Measurements from ENCODE around the gene VWA2. TPM values are rescaled to one million over a fixed set of nuclear protein-coding genes. Genes with fewer than 3 reads are reported as not detected.

VWA2 gene
- polyA plus RNA-seq, 1 donor (not counting 4 experiments of a cell fraction or from before 2014, with no cell fraction given): 0.41 TPM

DNA sequence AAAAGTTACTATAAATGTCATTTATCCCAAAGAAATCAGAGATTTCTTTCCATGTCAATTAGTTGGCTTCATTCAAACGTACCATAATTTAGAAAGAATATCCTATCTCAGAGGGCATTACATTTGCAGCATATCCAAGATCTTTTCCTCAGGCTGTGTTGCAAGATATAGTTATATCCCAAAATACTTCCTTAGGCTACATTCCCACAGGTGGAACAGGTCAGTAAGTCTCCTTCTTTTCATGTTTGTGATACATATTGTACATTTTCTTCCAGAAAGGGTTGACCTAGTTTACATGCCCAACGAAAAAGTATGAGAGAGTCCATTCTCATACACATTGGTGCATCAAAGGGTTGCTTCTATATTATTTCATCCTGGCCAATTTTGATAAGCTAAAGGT, 26.9 kb upstream of the VWA2 start:
- Histone ChIP-seq H3K27me3 (ENCODE audit: control insufficient read depth, extremely low read depth, insufficient read depth, low read length) (no peaks in the 10 kb centered on the region), H4K20me1 (ENCODE audit: control insufficient read depth, extremely low read depth, insufficient read depth, low read length) (no peaks in the 10 kb centered on the region), H3K79me2 (ENCODE audit: control insufficient read depth, insufficient read depth, low read length) (no peaks in the 10 kb centered on the region), H3K4me2 (ENCODE audit: control insufficient read depth, extremely low read depth, insufficient read depth, low read depth, low read length) (no peak overlapping the region), H3K4me3 (ENCODE audit: control insufficient read depth in 2 of 3, extremely low read depth in 1 of 3, insufficient read depth in 2 of 3, low read depth in 1 of 3, low read length in 3 of 3) (no peak overlapping the region), H3K36me3 (ENCODE audit: control insufficient read depth in 2 of 2, extremely low read depth in 1 of 2, insufficient read depth in 2 of 2, low read length in 2 of 2) (no peaks in the 10 kb centered on the region), H3K9me3 (ENCODE audit: control insufficient read depth, low read depth, low read length) (no peaks in the 10 kb centered on the region), H3K4me1 (ENCODE audit: control insufficient read depth, extremely low read depth, insufficient read depth, low read length) (no peaks in the 10 kb centered on the region), H3K9me1 (ENCODE audit: control insufficient read depth, extremely low read depth, insufficient read depth, low read length) (no peaks in the 10 kb centered on the region), H3K27ac (ENCODE audit: control insufficient read depth, insufficient read depth, low read length) (no peak overlapping the region), H3K9ac (ENCODE audit: control insufficient read depth, extremely low read depth, insufficient read depth, low read length) (no peak overlapping the region), H2AFZ (ENCODE audit: control insufficient read depth, low read length) (no peak overlapping the region)
- dilution Hi-C loops (cut with MboI; ENCODE audit: extremely low pct_ligation_motif_present, low sequenced_read_pairs): no loop called here
- FAIRE-seq (no peak), DNase-seq (ENCODE audit: low read depth, low spot score) (no peak)
- TF ChIP-seq, protein P1, sequence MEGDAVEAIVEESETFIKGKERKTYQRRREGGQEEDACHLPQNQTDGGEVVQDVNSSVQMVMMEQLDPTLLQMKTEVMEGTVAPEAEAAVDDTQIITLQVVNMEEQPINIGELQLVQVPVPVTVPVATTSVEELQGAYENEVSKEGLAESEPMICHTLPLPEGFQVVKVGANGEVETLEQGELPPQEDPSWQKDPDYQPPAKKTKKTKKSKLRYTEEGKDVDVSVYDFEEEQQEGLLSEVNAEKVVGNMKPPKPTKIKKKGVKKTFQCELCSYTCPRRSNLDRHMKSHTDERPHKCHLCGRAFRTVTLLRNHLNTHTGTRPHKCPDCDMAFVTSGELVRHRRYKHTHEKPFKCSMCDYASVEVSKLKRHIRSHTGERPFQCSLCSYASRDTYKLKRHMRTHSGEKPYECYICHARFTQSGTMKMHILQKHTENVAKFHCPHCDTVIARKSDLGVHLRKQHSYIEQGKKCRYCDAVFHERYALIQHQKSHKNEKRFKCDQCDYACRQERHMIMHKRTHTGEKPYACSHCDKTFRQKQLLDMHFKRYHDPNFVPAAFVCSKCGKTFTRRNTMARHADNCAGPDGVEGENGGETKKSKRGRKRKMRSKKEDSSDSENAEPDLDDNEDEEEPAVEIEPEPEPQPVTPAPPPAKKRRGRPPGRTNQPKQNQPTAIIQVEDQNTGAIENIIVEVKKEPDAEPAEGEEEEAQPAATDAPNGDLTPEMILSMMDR (optimal IDR thresholded peaks at IDR 0.05 in 1 of 3, IDR thresholded peaks at IDR 0.05 in 1 of 3, conservative IDR thresholded peaks at IDR 0.05 in 1 of 3; ENCODE audit: extremely low read depth in 1 of 3, insufficient read depth in 2 of 3, low read length in 3 of 3): no peak
- TF ChIP-seq EZH2 (IDR thresholded peaks at IDR 0.05; ENCODE audit: low read length): no peak

DNA sequence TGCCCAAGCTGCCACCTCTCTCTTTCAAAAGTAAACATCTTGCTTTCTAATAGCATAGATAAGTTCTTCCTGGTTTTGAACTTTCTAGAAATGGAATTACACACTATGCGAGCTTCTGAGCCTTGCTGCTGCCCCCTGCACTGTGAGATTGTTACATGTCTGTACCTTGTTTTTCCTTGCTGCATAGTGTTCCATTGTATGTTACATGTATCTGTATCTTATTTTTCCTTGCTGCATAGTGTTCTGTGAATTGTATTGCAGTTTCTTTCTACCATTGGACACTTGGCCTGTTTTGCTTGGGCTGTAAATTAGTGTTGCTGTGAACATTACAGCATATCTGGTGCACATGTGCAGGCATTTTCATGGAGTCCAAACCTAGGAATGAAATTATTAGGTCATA, 24.0 kb upstream of the VWA2 start:
- H2AFZ ChIP-seq (ENCODE audit: control insufficient read depth, low read length): no peak overlapping the region
- dilution Hi-C loops (cut with MboI; ENCODE audit: extremely low pct_ligation_motif_present, low sequenced_read_pairs): no loop called here
- no peaks in the 10 kb centered on the region for H4K20me1 ChIP-seq (ENCODE audit: control insufficient read depth, extremely low read depth, insufficient read depth, low read length)
- H3K79me2 ChIP-seq (ENCODE audit: control insufficient read depth, insufficient read depth, low read length): no peaks in the 10 kb centered on the region
- H3K9ac ChIP-seq (ENCODE audit: control insufficient read depth, extremely low read depth, insufficient read depth, low read length): no peak overlapping the region
- no peak overlapping the region for H3K4me2 ChIP-seq (ENCODE audit: control insufficient read depth, extremely low read depth, insufficient read depth, low read depth, low read length)
- TF ChIP-seq, protein P1 (optimal IDR thresholded peaks at IDR 0.05 in 1 of 3, IDR thresholded peaks at IDR 0.05 in 1 of 3, conservative IDR thresholded peaks at IDR 0.05 in 1 of 3; ENCODE audit: extremely low read depth in 1 of 3, insufficient read depth in 2 of 3, low read length in 3 of 3): no peak
- no peak for TF ChIP-seq EZH2 (IDR thresholded peaks at IDR 0.05; ENCODE audit: low read length)
- H3K27ac ChIP-seq (ENCODE audit: control insufficient read depth, insufficient read depth, low read length): no peak overlapping the region
- no peak for FAIRE-seq
- H3K27me3 ChIP-seq (ENCODE audit: control insufficient read depth, extremely low read depth, insufficient read depth, low read length): no peaks in the 10 kb centered on the region
- H3K36me3 ChIP-seq (ENCODE audit: control insufficient read depth in 2 of 2, extremely low read depth in 1 of 2, insufficient read depth in 2 of 2, low read length in 2 of 2): no peaks in the 10 kb centered on the region
- no peaks in the 10 kb centered on the region for H3K9me3 ChIP-seq (ENCODE audit: control insufficient read depth, low read depth, low read length)
- no peak for DNase-seq (ENCODE audit: low read depth, low spot score)
- no peaks in the 10 kb centered on the region for H3K4me1 ChIP-seq (ENCODE audit: control insufficient read depth, extremely low read depth, insufficient read depth, low read length)
- H3K9me1 ChIP-seq (ENCODE audit: control insufficient read depth, extremely low read depth, insufficient read depth, low read length): no peaks in the 10 kb centered on the region
- H3K4me3 ChIP-seq (ENCODE audit: control insufficient read depth in 2 of 3, extremely low read depth in 1 of 3, insufficient read depth in 2 of 3, low read depth in 1 of 3, low read length in 3 of 3): no peak overlapping the region

All from keratinocyte (primary cell).